ENCODE measurements around the gene NCBP2. TPM values are rescaled to one million over a fixed set of nuclear protein-coding genes. Genes with fewer than 3 reads are reported as not detected.

Gene NCBP2
- total RNA-seq, 2 experiments from 2014 or later = 54.6 to 55.6 TPM

DNA sequence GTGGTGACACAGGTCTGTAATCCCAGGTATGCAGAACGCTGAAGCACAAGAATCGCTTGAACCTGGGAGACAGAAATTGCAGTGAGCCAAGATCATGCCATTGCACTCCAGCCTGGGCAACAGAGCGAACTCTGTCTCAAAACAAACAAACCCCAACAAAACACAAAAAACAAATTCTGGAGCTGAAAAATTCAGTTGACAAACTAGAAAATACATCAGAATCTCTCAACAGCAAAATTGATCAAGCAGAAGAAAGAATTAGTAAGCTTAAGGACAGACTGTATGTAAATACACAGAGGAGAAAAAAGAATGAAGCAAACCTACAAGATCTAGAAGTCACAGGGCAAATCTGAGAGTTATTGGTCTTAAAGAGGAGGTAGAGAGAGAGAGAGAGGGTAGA lies 25.3 kb downstream of the NCBP2 start:
- ChIA-PET CTCF (no interaction called here), POLR2A (no interaction called here)
- DNase-seq = no peak
- H3K4me1 Mint-ChIP-seq = no peaks in the 10 kb centered on the region
- H3K4me3 Mint-ChIP-seq = no peak overlapping the region
- H3K27ac Mint-ChIP-seq = no peak overlapping the region
- no peaks in the 10 kb centered on the region for H3K9me3 Mint-ChIP-seq
- H3K36me3 Mint-ChIP-seq (ENCODE audit: low read depth) = peaks cover 34% of the 10 kb centered on the region
- no peaks in the 10 kb centered on the region for H3K27me3 Mint-ChIP-seq

DNA sequence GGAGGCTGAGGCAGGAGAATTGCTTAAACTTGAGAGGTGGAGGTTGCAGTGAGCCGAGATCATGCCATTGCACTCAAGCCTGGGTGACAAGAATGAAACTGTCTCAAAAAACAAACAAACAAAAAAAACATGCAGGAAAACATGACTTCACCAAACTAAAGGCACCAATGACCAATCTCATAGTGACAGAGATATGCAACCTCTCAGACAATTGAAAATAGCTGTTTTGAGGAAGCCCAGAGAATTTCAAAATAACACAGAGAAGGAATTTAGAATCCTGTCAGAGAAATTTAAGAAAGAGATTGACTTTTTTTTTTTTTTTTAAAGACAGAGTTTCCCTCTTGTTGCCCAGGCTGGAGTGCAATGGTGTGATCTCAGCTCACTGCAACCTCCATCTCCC lies 26.1 kb downstream of the NCBP2 start:
- Mint-ChIP-seq H3K27me3 (no peaks in the 10 kb centered on the region), H3K9me3 (no peaks in the 10 kb centered on the region), H3K4me1 (no peaks in the 10 kb centered on the region), H3K27ac (no peak overlapping the region), H3K4me3 (no peak overlapping the region), H3K36me3 (ENCODE audit: low read depth) (peaks cover 34% of the 10 kb centered on the region)
- no peak for DNase-seq
- ChIA-PET POLR2A (no interaction called here), CTCF (no interaction called here)

DNA sequence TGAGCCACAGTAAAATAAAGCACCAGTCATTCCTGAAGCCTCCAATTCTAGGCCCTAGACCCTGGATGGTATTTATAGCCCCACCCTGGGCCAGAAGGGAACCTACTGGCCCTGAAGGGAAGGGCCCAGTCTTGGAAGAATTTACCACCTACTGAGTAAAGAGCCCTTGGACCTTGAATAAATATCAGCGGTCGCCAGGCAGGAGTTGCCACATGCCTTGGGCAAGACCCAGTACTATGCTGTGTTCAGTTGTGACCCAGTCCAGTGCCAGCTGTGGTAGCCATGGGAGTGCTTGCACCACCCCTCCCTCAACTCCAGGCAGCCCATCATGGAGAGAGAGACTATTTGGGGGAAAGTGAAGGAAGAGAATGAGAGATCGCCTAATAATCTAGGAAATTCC lies 27.0 kb downstream of the NCBP2 start:
- ChIA-PET CTCF (no interaction called here), POLR2A (no interaction called here)
- Mint-ChIP-seq H3K36me3 (ENCODE audit: low read depth) (peaks cover 34% of the 10 kb centered on the region), H3K9me3 (no peaks in the 10 kb centered on the region), H3K4me3 (no peak overlapping the region), H3K27me3 (no peaks in the 10 kb centered on the region), H3K4me1 (no peaks in the 10 kb centered on the region), H3K27ac (no peak overlapping the region)
- no peak for DNase-seq

DNA sequence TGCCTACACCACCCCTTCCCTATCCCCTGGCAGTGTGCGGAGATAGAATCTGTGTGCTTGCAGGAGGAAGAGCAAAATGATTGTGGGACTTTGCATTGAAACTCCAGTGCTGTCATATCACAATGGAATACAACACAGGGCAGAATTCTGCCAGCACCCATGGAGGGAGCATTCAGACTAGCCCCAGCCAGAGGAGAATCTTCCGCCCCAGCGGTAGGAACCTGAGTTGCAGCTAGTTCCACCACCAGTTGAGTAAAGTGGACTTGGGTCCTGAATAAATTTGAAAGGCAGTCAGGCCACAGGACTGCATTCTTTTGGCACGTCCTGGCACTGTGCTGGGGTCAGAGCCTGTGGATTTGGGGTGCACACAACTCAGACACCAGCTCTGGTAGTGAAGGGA lies 27.5 kb downstream of the NCBP2 start:
- ChIA-PET POLR2A (no interaction called here), CTCF (no interaction called here)
- no peak for DNase-seq

DNA sequence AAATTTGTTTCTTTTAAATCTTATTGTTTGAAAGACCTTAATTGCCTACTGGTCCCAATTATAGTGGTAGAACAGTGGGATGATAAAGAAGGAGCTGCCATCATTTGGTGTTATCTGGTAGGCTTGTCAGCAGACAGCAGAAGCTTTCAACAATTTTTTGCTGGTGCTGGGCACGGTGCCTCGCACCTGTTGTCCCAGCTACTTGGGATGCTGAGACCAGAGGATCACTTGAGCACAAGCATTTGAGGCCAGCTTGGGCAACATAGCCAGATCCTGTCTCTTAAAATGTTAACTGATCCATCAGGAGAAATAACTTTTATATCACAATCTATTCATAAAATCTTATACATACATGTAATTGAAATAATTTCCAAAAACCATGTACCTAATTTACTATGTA lies 38.6 kb downstream of the NCBP2 start:
- Mint-ChIP-seq H3K4me1 (no peaks in the 10 kb centered on the region), H3K4me3 (no peak overlapping the region), H3K9me3 (no peaks in the 10 kb centered on the region), H3K27me3 (no peaks in the 10 kb centered on the region), H3K36me3 (ENCODE audit: low read depth) (peaks cover 55% of the 10 kb centered on the region), H3K27ac (no peak overlapping the region)
- CTCF ChIA-PET = no interaction called here
- DNase-seq = no peak
- POLR2A ChIA-PET = interaction anchor here (1.1 kb wide), 1 partner anchor 39 kb away, joined by 4 read pairs; the partner anchor contains the start of gene NCBP2

More for the DNA sequence above, 27.5 kb downstream of the NCBP2 start:
- H3K4me3 Mint-ChIP-seq = no peak overlapping the region
- H3K27me3 Mint-ChIP-seq = no peaks in the 10 kb centered on the region
- no peak overlapping the region for H3K27ac Mint-ChIP-seq
- H3K36me3 Mint-ChIP-seq (ENCODE audit: low read depth) = peaks cover 36% of the 10 kb centered on the region
- H3K4me1 Mint-ChIP-seq = no peaks in the 10 kb centered on the region
- H3K9me3 Mint-ChIP-seq = no peaks in the 10 kb centered on the region

DNA sequence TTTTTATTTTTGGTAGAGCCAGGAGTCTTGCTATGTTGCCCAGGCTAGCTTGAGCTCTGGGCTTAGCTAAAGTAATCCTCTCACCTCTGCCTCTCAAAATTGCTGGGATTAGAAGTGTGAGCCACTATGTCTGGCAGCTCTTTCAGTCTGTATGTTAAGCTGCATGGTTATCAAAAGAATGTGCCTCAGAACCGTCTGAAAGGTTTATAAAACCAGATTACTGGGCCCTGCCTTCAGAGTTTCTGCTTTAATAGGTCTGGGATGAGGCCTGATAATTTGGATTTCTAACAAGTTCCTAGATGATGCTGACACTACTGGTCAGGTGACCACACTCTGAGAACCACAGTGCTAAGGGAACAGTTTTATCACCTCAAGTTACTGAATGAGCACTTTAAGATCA lies 40.0 kb downstream of the NCBP2 start:
- H3K27me3 Mint-ChIP-seq = no peaks in the 10 kb centered on the region
- peaks cover 45% of the 10 kb centered on the region for H3K36me3 Mint-ChIP-seq (ENCODE audit: low read depth)
- no peaks in the 10 kb centered on the region for H3K4me1 Mint-ChIP-seq
- H3K27ac Mint-ChIP-seq = no peak overlapping the region
- POLR2A ChIA-PET = interaction anchor here (0.8 kb wide), 1 partner anchor 40 kb away, joined by 4 read pairs; the partner anchor contains the start of gene NCBP2
- CTCF ChIA-PET = no interaction called here
- H3K4me3 Mint-ChIP-seq = no peak overlapping the region
- DNase-seq = no peak
- no peaks in the 10 kb centered on the region for H3K9me3 Mint-ChIP-seq

DNA sequence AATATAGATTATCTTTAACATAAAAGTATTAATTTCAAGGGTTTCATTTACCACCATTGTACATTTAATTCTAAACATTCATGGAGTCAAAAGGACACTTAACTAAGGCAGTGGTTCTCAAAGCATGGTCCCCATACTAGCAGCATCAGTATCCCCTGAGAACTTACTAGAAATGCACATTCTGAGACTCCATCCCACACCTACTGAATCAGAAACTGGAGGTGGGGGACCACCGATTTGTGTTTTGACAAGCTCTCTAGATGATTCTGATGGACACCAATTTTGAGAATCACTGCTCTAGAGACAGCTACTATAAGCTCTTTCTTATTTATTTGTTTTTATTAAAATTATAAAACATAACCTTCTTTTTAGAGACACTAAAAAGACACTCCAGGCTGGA lies 40.6 kb downstream of the NCBP2 start:
- H3K27me3 Mint-ChIP-seq = no peaks in the 10 kb centered on the region
- H3K27ac Mint-ChIP-seq = no peak overlapping the region
- H3K36me3 Mint-ChIP-seq (ENCODE audit: low read depth) = peaks cover 42% of the 10 kb centered on the region
- no peak overlapping the region for H3K4me3 Mint-ChIP-seq
- ChIA-PET CTCF (no interaction called here), POLR2A (interaction anchor here (0.8 kb wide), 1 partner anchor 41 kb away, joined by 4 read pairs; the partner anchor contains the start of gene NCBP2)
- no peaks in the 10 kb centered on the region for H3K4me1 Mint-ChIP-seq
- H3K9me3 Mint-ChIP-seq = no peaks in the 10 kb centered on the region
- DNase-seq = no peak

DNA sequence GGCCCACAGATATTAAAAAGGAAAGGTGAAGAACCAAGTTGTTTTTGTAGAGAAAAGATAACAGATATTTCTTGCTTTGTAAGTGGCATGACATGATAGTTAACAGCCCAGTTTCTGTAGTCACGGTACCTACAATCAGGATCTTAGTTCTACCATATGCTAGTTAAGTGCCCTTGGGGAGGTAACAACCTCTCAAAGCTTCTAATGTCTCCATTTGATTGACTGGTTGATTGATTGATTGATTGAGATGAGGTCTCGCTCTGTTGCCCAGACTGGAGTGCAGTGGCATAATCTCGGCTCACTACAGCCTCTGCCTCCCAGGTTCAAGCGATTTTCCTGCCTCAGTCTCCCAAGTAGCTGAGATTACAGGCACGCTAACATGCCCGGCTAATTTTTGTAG lies 46.1 kb downstream of the NCBP2 start:
- ChIA-PET POLR2A (no interaction called here), CTCF (no interaction called here)
- Mint-ChIP-seq H3K27me3 (no peaks in the 10 kb centered on the region), H3K36me3 (ENCODE audit: low read depth) (peaks cover 21% of the 10 kb centered on the region), H3K4me3 (no peak overlapping the region), H3K4me1 (no peaks in the 10 kb centered on the region), H3K9me3 (no peaks in the 10 kb centered on the region), H3K27ac (no peak overlapping the region)
- DNase-seq = no peak

DNA sequence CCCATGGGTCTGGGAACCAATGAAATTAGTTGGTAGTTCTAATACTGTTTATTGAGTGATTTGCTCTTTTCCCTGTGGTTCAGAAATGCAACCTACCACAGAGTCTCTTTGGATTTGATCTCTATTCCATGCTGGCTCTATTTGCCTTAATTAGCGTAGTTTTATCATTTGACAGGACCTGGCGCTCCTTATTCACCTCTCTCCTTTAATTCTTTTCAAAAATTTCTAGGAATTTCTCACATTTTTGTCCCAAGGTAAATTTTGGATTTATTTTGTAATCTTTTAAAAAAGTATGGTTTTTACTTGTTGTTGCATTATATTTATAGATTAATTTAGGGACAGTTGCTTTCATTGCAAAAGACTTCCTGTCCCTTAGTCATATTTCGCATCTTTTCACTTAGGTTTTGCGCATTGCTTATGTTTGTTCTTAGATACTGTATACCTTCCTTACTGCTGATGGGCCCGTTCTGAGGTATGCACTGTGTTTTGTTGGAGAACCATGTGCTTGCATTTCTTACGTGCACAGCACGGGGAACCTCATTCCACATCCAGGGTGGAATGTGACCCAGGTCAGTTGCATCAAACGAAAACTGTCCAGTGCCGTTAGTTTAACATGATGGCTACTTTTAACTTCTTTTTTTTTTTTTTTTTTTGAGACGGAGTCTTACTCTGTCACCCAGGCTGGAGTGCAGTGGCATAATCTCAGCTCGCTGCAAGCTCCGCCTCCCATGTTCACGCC lies 47.6 kb downstream of the NCBP2 start:
- Mint-ChIP-seq H3K36me3 (ENCODE audit: low read depth) (peaks cover 10% of the 10 kb centered on the region), H3K27ac (no peak overlapping the region), H3K9me3 (no peaks in the 10 kb centered on the region), H3K4me1 (peaks cover 2% of the 10 kb centered on the region), H3K4me3 (no peak overlapping the region), H3K27me3 (no peaks in the 10 kb centered on the region)
- POLR2A ChIA-PET = no interaction called here
- DNase-seq = no peak
- CTCF ChIA-PET = interaction anchor here (1.2 kb wide), 1 partner anchor 13 kb away, joined by 3 read pairs; no protein-coding TSS in a partner anchor

DNA sequence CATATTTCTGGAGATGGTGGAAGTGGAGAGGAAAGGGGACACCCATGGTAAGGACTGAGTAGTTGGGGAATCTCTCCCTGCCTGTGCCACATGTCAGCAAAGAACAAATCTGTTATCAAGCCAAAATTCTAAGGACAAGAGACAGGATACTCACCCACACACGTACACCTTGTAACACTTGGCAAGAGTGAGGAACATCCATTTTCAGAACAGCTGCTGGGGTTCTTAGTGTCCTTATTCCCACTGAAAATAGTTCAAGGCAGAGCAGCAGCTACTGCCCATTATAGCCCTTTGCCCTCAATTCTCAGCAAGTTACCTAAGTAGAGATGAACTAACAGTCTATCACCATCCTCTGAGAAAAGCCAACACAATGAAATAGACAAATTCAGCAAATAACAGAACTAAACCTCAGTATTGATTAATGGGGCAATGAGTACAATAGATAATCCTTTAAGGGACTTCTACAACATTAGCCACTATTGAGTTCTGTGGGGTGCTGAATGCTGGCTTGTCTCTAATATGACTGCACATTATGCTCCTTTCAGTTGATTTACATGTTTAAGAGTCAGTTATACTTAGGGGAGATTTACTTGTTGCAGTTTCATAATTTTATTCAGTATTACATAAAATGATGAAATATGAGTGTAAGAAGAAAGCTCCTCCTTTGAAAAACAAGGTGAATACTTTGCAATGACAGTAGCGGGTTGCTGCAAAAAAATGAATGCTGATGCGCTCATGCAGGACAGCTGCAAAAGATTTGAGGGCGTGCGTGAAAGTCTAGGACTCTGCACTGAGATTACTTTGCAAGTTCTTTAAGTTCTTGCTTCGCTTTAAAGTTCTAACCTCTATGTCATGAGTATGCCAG lies 52.3 kb downstream of the NCBP2 start:
- POLR2A ChIA-PET = interaction anchor here (1.0 kb wide), 1 partner anchor 22 kb away, joined by 4 read pairs; the partner anchor contains the start of gene SENP5
- CTCF ChIA-PET = no interaction called here
- H3K9me3 Mint-ChIP-seq = no peaks in the 10 kb centered on the region
- no peak overlapping the region for H3K4me3 Mint-ChIP-seq
- no peak for DNase-seq
- H3K27me3 Mint-ChIP-seq = no peaks in the 10 kb centered on the region
- H3K36me3 Mint-ChIP-seq (ENCODE audit: low read depth) = peaks cover 12% of the 10 kb centered on the region
- H3K4me1 Mint-ChIP-seq = peaks cover 16% of the 10 kb centered on the region
- H3K27ac Mint-ChIP-seq = no peak overlapping the region

DNA sequence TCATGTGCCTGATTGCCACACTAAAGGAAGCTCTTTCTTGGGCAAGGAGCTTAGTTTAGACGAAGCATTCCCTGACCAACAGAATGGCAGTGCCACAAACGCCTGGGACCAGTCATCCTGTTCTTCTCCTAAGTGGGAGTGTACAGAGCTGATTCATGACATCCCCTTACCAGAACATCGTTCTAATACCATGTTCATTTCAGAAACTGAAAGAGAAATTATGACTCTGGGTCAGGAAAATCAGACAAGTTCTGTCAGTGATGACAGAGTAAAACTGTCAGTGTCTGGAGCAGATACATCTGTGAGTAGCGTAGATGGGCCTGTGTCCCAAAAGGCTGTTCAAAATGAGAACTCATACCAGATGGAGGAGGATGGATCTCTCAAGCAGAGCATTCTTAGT lies 56.2 kb downstream of the NCBP2 start:
- no peak for DNase-seq
- Mint-ChIP-seq H3K36me3 (ENCODE audit: low read depth) (peaks cover 13% of the 10 kb centered on the region), H3K9me3 (no peaks in the 10 kb centered on the region), H3K4me1 (peaks cover 32% of the 10 kb centered on the region), H3K27ac (no peak overlapping the region), H3K4me3 (no peak overlapping the region), H3K27me3 (no peaks in the 10 kb centered on the region)
- CTCF ChIA-PET = interaction anchor here (0.8 to 1.6 kb wide), 2 partner anchors 19 to 144 kb away, joined by 3 to 4 read pairs; partner anchors contain the start of genes MELTF and SENP5
- POLR2A ChIA-PET = no interaction called here
